Subcutaneous abdominal adipose tissue (tissue), 5 donors: ENCODE data around the gene NLGN1.
"Not testable (repeated sequence)": the region's sequence is repeated elsewhere in the genome, so short reads cannot be mapped to it uniquely, and the experiment has no call there.

Experiments used
- H3K27ac ChIP-seq: one replicate; pipeline ENCODE4 v1.7.0; 2013; ENCODE audit warnings: low read depth, mild to moderate bottlenecking, inconsistent platforms, low read length, moderate library complexity
- H3K27me3 ChIP-seq, 5 donors: one replicate each; pipeline ENCODE4 v1.7.0; 2013; ENCODE audit warnings: low read length in 5 of 5, inconsistent platforms in 1 of 5; ENCODE audit not compliant: control insufficient read depth in 5 of 5, insufficient read depth in 4 of 5
- H3K36me3 ChIP-seq, 5 donors: one replicate each; pipeline ENCODE4 v1.7.0; 2013; ENCODE audit warnings: low read length in 5 of 5; ENCODE audit not compliant: control insufficient read depth in 5 of 5, insufficient read depth in 5 of 5
- H3K4me1 ChIP-seq, 5 donors: one replicate each; pipeline ENCODE4 v1.7.0; 2013; ENCODE audit warnings: low read length in 5 of 5, mild to moderate bottlenecking in 3 of 5, moderate library complexity in 1 of 5; ENCODE audit not compliant: control insufficient read depth in 5 of 5, insufficient read depth in 5 of 5
- H3K4me3 ChIP-seq, 5 donors: one replicate each; pipeline ENCODE4 v1.7.0; 2013; ENCODE audit warnings: low read length in 5 of 5, low read depth in 1 of 5
- H3K9ac ChIP-seq, 5 donors: one replicate each; pipeline ENCODE4 v1.7.0; 2013; ENCODE audit warnings: low read length in 5 of 5, mild to moderate bottlenecking in 4 of 5, moderate library complexity in 3 of 5
- H3K9me3 ChIP-seq, 5 donors: one replicate each; pipeline ENCODE4 v1.7.0; 2013; ENCODE audit warnings: low read length in 5 of 5; ENCODE audit not compliant: control insufficient read depth in 5 of 5
- donor health status: healthy.
- donor health status: healthy.
- donor health status: healthy.
- donor health status: healthy.
- donor health status: healthy.

NLGN1 gene

DNA sequence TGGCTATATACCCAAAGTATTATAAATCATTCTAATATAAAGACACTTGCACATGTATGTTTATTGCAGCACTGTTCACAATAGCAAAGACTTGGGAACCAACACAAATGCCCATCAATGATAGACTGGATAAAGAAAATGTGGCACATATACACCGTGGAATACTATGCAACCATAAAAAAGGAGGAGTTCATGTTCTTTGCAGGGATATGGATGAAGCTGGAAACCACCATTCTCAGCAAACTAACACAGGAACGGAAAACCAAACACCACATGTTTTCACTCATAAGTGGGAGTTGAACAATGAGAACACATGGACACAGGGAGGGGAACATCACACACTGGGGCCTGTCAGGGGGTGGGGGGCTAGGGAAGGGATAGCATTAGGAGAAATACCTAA is 148.0 kb downstream of the NLGN1 start:
- not testable (repeated sequence) for H3K27ac ChIP-seq, H3K4me1 ChIP-seq, H3K27me3 ChIP-seq, H3K9me3 ChIP-seq, H3K36me3 ChIP-seq, H3K4me3 ChIP-seq, H3K9ac ChIP-seq

DNA sequence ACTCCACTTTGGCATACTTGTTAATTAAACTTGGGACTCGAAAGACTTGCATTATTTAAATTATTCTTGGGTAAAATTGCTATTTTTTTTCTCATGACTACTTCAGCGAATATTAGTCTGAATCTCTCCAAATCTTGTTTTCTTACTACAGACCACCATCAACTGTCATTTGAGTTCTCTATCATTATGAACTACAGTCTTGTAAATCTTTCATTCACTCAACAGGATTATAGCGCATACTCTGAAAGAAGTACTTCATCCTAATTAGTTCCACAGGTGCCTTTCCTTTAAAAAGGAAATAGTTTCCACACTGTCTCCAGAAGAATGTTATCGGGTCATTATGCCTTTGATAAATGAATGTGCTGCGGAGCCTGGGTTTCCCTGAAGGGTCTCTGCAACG is 149.5 kb downstream of the NLGN1 start:
- Histone ChIP-seq H3K9me3 (no peaks in the 10 kb centered on the region), H3K9ac (no peak overlapping the region), H3K27ac (no peak overlapping the region), H3K4me3 (no peak overlapping the region), H3K36me3 (no peaks in the 10 kb centered on the region), H3K27me3 (no peaks in the 10 kb centered on the region), H3K4me1 (no peaks in the 10 kb centered on the region)

GRCh38 chr3:173548261-173548660 is 150.7 kb downstream of the NLGN1 start:
- Histone ChIP-seq H3K9ac (no peak overlapping the region), H3K27me3 (no peaks in the 10 kb centered on the region), H3K9me3 (no peaks in the 10 kb centered on the region), H3K4me1 (peaks cover 0 to 2% (median 0%) of the 10 kb centered on the region in 5 donors), H3K36me3 (no peaks in the 10 kb centered on the region), H3K27ac (no peak overlapping the region), H3K4me3 (no peak overlapping the region)

- no peaks in the 10 kb centered on the region for H3K9me3 ChIP-seq
- H3K36me3 ChIP-seq: no peaks in the 10 kb centered on the region
- no peak overlapping the region for H3K27ac ChIP-seq
- H3K4me1 ChIP-seq: peaks cover 0 to 7% (median 0%) of the 10 kb centered on the region in 5 donors
- no peak overlapping the region for H3K9ac ChIP-seq
- H3K27me3 ChIP-seq: no peaks in the 10 kb centered on the region
- H3K4me3 ChIP-seq: no peak overlapping the region
Measured at GRCh38 chr3:173552526-173552925, 155.0 kb downstream of the NLGN1 start.

DNA sequence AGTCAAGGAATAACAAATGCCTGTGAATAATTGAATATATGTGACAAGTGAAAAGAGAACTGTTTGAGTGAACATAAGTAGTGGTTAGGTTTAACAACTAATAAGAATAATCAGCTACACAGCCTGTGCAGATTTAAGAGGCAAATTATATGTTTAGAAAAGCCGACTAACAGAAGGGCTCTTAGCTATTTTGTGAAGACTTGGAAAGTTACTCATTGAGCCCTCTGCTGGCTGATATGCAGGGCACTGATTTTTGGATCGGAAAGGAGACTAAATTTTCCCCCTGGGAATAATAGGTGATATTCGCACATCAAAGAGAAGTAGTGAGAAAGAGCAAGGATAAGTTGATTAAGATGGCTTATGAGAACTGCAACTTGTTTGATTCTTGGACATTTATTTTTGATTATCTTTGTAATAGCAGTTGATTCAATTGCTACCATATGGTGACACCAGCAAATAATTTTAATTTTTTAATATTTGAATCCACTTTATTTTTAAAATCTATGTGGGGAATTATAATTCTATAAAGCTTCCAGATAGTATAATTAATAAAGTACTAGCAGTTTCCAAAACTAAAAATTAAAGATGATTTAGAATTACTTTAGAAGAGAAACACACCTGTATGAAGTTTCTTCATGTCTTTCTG is 156.2 kb downstream of the NLGN1 start:
- Histone ChIP-seq H3K27me3 (no peaks in the 10 kb centered on the region), H3K9ac (no peak overlapping the region), H3K36me3 (no peaks in the 10 kb centered on the region), H3K27ac (no peak overlapping the region), H3K4me1 (peaks cover 0 to 7% (median 0%) of the 10 kb centered on the region in 5 donors), H3K4me3 (no peak overlapping the region), H3K9me3 (no peaks in the 10 kb centered on the region)

DNA sequence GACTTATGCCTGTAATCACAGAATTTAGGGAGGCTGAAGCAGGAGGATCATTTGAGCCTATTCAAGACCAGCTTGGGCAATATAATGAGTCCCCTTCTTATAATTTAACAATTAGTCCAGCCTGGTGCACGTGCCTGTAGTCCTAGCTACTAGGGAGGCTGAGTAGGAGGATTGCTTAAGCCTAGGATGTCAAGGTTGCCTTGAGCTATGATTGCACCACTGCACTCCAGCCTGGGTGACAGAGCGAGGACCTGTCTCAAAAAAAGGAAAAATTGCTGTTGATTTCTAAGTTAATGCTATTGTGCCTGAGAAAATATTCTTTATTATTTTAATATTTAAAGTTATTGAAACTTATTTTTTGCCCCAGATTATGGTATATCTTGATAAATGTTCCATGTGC is 159.0 kb downstream of the NLGN1 start:
- Histone ChIP-seq H3K27ac (no peak overlapping the region), H3K4me3 (no peak overlapping the region), H3K9ac (no peak overlapping the region), H3K9me3 (no peaks in the 10 kb centered on the region), H3K27me3 (no peaks in the 10 kb centered on the region), H3K36me3 (no peaks in the 10 kb centered on the region), H3K4me1 (peaks cover 0 to 10% (median 0%) of the 10 kb centered on the region in 5 donors)

- peaks cover 0 to 8% (median 0%) of the 10 kb centered on the region in 5 donors for H3K4me1 ChIP-seq
- no peak overlapping the region for H3K27ac ChIP-seq
- H3K36me3 ChIP-seq: no peaks in the 10 kb centered on the region
- no peak overlapping the region for H3K4me3 ChIP-seq
- H3K9ac ChIP-seq: no peak overlapping the region
- no peaks in the 10 kb centered on the region for H3K9me3 ChIP-seq
- no peaks in the 10 kb centered on the region for H3K27me3 ChIP-seq
Measured at GRCh38 chr3:173567997-173568396, 170.5 kb downstream of the NLGN1 start.

DNA sequence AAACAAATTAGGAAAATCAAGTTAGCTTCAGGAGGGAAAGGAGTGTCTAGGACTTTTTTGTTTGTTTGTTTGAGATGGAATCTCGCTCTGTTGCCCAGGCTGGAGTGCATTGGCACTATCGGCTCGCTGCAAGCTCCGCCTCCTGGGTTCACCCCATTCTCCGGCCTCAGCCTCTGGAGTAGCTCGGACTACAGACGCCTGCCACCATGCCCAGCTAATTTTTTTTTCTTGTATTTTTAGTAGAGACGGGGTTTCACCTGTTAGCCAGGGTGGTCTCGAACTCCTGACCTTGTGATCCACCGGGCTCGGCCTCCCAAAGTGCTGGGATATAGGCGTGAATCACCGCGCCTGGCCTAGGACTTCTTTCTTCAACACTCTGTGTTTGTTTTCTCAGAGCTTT is 171.1 kb downstream of the NLGN1 start:
- no peak overlapping the region for H3K27ac ChIP-seq
- H3K4me1 ChIP-seq: peaks cover 0 to 8% (median 0%) of the 10 kb centered on the region in 5 donors
- no peaks in the 10 kb centered on the region for H3K9me3 ChIP-seq
- H3K36me3 ChIP-seq: no peaks in the 10 kb centered on the region
- H3K9ac ChIP-seq: no peak overlapping the region
- H3K27me3 ChIP-seq: no peaks in the 10 kb centered on the region
- no peak overlapping the region for H3K4me3 ChIP-seq

- H3K9ac ChIP-seq: no peak overlapping the region
- peaks cover 0 to 8% (median 0%) of the 10 kb centered on the region in 5 donors for H3K27me3 ChIP-seq
- H3K27ac ChIP-seq: no peak overlapping the region
- H3K36me3 ChIP-seq: no peaks in the 10 kb centered on the region
- no peaks in the 10 kb centered on the region for H3K9me3 ChIP-seq
- no peak overlapping the region for H3K4me3 ChIP-seq
- H3K4me1 ChIP-seq: peaks cover 0 to 15% (median 12%) of the 10 kb centered on the region in 5 donors
Measured at GRCh38 chr3:173583496-173583895, 186.0 kb downstream of the NLGN1 start.

DNA sequence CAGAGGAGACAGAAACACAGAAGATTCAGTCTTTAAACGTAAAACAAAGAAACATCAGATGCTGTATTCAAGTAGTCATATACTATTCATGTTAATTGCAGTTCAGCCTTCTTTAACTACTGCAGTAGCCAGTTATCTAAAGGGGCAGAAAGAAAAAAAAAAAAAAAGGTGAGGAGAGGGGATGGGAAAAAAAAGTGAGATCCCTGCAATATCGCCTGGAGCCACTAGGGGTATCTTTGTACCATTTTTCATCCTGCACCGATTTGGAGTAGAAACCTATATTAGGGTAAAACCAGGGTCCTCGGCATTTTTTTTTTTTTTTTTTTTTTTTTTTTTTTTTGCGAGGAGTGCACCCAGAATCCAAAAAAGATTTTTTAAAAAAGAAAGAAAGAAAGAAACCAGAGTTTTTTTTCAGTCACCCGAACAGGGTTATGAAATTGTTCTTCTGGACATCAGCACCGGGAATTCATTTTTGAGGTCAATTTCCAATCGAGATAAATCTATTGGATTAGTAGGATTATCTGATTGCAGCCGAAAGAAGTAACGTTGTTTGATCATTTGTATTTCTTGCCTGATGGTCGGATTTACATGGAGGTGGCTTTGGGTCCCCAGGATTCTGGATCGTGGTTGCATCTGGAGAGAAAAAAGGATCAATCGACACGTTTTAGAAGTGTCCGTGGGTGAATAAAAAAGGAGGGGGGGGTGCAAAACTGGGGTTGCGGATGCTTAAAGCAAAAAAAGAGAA is 186.7 kb downstream of the NLGN1 start:
- Histone ChIP-seq H3K27me3 (peaks cover 0 to 8% (median 0%) of the 10 kb centered on the region in 5 donors), H3K4me1 (peaks cover 0 to 15% (median 12%) of the 10 kb centered on the region in 5 donors), H3K27ac (no peak overlapping the region), H3K9me3 (no peaks in the 10 kb centered on the region), H3K36me3 (no peaks in the 10 kb centered on the region), H3K4me3 (peak overlapping the region; percentile 62 to 84 (median 75)), H3K9ac (peak overlapping the region in 2 of 5 donors; percentile 30 to 47)
